ENCODE measurements around the gene ARRB1.
A peak's percentile ranks its signal among the peaks of the same experiment; 100 is the strongest.
"Not testable (repeated sequence)": the region's sequence is repeated elsewhere in the genome, so short reads cannot be mapped to it uniquely, and the experiment has no call there.

The ARRB1 gene

GRCh38 chr11:75292943-75293342 is 58.5 kb downstream of the ARRB1 start:
- no peak for DNase-seq

GRCh38 chr11:75291741-75292140 is 59.7 kb downstream of the ARRB1 start:
- DNase-seq = no peak

GRCh38 chr11:75289919-75290318 is 61.5 kb downstream of the ARRB1 start:
- DNase-seq = no peak

DNA sequence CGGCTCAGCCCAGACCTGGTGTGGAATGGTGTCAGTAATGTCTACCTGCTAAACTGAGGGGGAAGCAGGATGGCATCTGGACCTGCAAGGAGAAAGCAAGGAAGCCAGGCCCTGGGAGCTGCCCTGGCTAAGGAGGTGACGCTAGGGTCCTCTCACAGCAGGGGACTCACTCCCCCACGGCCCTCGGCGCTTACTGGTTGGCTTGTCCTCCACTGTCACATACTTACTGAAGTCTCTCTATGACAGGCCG is 62.0 kb downstream of the ARRB1 start:
- no peak for DNase-seq

DNA sequence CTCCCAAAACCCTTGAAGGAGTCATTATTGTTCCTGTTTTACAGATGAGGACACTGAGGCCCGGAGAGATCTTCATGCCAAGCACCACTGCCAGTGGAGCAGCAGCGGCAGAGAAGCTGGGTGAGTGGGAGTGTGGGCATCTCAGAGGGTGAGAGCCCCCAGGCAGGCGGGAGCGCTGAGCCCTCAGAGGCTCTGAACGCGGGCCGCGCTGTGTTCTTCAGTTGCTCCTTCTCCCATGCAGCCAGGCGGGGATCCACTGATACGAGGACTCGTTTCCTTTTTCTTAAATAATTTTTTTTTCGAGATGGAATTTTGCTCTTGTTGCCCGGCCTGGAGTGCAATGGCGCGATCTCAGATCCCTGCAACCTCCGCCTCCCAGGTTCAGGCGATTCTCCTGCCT is 63.9 kb downstream of the ARRB1 start:
- DNase-seq = no peak

GRCh38 chr11:75286826-75287465 is 64.5 kb downstream of the ARRB1 start:
- no peak for DNase-seq

GRCh38 chr11:75285776-75286360 is 65.6 kb downstream of the ARRB1 start:
- no peak for DNase-seq

DNA sequence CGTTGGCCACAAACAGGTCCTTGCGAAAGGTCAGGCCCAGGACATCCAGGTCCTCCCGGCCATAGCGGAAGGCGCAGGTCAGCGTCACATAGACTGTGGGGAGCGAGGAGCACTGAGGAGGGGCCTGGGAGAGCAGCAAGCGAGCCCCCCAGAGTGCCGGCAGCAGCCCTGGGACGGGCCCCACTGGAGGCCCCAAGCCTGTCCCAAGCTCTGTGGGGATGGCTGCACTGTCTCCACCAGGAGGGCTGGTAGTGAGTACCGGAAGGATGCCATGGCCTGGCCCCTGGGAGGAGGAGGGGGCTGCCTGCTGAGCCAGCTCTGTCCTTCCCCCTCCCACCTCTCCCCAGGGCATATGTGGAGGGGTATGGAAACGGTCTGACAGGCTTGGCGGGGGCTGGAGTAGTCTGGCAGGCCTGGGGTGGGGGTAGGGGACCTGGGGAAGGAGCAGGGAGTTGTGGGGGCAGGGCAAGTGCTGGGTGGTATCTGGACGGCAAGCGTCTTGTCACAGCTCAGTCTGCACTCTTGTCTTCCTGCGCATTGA is 68.0 kb downstream of the ARRB1 start:
- DNase-seq = no peak

- no peak for DNase-seq
Measured at GRCh38 chr11:75281469-75282095, 69.9 kb downstream of the ARRB1 start.

- DNase-seq = no peak
Measured at GRCh38 chr11:75280770-75281468, 70.5 kb downstream of the ARRB1 start.

DNA sequence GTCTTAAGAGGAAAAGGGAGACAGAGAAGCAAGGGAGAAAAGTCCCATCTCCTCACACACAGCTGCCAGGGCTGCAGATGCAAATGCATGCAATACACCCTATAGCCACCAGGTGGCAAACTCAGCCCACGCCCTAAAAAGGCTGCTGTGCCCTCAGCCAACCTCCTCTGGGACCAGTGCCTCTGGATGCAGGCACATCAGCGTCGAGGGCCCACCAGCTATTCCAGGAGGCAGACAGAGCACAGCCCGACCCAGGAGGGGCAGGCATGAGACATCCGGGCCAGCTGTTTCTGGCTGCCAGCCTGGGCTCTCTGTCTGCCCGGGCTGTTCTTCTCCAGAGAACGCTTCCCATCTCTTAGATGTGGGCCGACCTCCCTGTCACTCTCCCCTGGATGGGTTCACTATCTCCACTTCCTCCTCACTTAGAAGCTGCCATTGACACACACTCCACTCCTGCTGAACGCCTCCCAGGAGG is 71.2 kb downstream of the ARRB1 start:
- DNase-seq = peak; percentile 80

DNA sequence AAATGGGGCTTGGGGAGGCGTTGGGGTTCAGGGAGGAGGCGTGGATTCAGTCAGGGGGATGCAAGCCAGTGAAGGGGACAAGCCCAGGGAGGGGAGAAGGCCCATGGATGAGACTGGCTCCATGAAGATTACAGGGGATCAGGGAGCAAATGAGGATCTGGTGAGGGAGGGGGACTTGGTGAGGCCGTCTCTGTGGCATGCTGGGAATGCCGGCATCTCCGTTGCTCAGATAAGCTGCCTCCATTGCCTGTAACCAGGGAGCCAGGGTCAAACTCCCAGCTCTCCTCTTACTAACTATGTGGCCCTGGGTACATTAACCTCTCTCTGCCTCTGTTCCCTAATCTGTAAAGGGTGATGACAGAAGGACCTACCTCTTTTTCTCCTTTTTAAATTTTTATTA is 72.2 kb downstream of the ARRB1 start:
- no peak for DNase-seq

DNA sequence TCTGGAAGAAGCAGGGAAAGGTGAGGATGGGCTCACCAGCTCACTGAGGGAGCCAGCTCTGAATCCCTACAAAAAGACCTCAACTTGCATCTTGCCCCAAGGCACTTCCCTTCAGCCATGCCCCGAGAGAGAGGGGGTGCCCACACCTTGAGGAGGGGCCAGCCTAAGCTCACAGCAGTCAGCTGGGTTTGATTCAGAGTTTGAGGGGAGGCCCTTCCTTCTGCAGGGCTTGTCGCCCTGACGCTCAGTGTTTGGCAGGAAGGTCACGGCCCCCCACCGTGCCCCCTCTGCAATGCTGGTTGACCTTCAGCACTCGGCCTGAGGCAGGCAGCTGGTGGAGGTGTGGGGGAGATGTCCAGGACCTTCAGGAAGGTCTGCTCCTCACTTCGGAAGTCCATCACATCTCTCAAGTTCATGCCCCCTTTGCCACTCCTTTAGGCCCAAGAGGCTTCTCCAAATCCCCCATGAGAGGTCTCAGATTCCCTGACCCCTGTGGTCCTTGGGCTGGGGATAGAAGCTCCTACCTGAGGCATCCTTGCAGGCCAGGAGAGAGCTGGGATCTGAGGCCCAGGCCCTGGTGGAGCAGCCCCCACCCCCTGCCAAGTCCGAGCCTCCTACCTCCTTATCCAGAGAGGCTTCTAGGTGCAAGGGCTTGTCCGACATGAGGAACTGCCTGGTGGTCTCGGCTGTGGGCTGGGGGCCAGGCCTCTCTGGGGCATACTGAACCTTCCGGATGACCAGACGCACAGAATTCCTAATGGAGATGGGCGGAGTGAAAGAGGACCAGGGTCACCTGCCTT is 73.3 kb downstream of the ARRB1 start:
- DNase-seq = no peak

- DNase-seq = no peak
Measured at GRCh38 chr11:75277211-75277805, 74.2 kb downstream of the ARRB1 start.

- DNase-seq = no peak
Measured at GRCh38 chr11:75276686-75277085, 74.8 kb downstream of the ARRB1 start.

DNA sequence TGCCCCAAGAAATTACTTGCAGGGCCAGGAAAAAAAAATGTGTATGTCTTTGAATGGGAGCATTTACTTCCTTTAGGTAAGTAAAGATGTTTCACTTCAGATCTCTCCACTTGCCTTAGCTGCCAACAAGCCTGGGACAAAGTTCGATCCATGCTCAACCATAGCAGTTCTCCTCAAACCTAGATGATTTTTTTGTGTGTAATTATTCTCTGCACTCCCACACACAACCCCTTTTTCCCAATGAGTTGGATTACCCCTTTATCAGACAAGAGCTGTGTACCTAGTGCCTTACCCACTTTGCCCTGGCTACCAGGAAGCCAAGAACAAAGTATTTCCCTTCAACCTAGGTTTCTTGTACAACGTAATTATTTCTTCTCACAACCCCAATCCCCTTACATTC is 75.3 kb downstream of the ARRB1 start:
- no peak for DNase-seq

- peak; percentile 77 for DNase-seq
Measured at GRCh38 chr11:75275581-75275980, 75.9 kb downstream of the ARRB1 start.

DNA sequence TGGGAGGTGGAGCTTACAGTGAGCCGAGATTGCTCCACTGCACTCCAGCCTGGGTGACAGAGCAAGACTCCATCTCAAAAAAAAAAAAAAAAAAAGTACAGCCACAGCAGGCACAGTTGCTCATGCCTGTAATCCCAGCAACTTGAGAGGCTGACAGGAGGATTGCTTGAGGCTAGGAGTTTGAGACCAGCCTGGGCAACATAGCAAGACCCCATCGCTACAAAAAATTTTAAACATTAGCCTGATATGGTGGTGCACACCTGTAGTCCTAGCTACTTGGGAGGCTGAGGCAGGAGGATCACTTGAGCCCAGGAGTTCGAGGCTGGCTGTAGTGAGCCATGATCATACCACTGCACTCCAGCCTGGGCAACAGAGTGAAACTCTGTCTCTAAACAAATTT is 76.7 kb downstream of the ARRB1 start:
- not testable (repeated sequence) for DNase-seq

- DNase-seq = no peak
Measured at GRCh38 chr11:75273411-75274391, 77.8 kb downstream of the ARRB1 start.

DNA sequence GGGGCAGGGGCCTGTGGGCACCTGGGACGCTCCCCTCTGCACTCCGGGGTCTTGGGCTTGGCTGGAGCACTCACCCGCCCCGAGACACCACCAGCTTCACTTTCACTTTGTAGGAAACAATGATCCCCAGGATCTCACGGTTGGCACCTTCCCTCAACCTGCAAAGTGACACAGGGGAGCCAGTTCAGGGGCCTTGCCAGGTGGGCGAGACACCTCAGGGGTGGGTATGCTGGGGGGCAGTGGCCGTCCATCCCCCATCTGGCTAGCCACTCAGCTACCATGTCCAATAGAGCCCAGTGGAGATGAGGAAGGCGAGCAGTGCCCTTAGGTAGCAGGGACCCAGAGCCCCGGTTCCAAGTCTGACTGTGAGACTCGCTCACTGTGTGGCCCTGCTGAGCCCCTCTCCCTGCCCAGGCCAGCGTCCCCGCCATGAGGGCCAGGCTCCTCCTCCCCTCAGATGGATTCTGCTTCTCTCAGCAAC is 78.6 kb downstream of the ARRB1 start:
- no peak for DNase-seq

- no peak for DNase-seq
Measured at GRCh38 chr11:75272391-75272790, 79.1 kb downstream of the ARRB1 start.
